Testis (tissue), 3 donors: ENCODE results near the gene DNASE1L1. TPM values are rescaled to one million over a fixed set of nuclear protein-coding genes. Genes with fewer than 3 reads are reported as not detected.

ENCODE experiments used
- DNase-seq: peaks from one replicate; pipeline ENCODE4 v3.0.0-alpha.2; 2019
- H3K27ac ChIP-seq, 2 donors: fragments of 200-600 bp; sonication (generic); one replicate each; pipeline ENCODE4 v1.5.1; 2019
- H3K27me3 ChIP-seq: fragments of 200-600 bp; sonication (generic); one replicate; pipeline ENCODE4 v1.5.1; 2019
- H3K36me3 ChIP-seq: fragments of 200-600 bp; sonication (generic); one replicate; pipeline ENCODE4 v1.5.1; 2017; ENCODE audit warnings: low read depth; ENCODE audit errors: missing control alignments
- H3K4me1 ChIP-seq: fragments of 200-600 bp; sonication (generic); one replicate; pipeline ENCODE4 v1.5.1; 2019
- H3K4me3 ChIP-seq, 2 donors: fragments of 200-600 bp; sonication (generic); one replicate each; pipeline ENCODE4 v1.5.1; 2017 to 2019
- H3K9me3 ChIP-seq: fragments of 200-600 bp; sonication (generic); one replicate; pipeline ENCODE4 v1.5.1; 2017
- POLR2A ChIP-seq: fragments of 450-650 bp; IDR thresholded peaks from one replicate; pipeline ENCODE4 v1.6.1; 2017; ENCODE audit warnings: antibody characterized with exemption, mild to moderate bottlenecking, moderate library complexity
- WGBS, 2 donors: methylation state at CpG; one replicate each; pipeline ENCODE4 v1.1.5; 2018; 5-methylcytosine and 5-hydroxymethylcytosine counted together
- intact Hi-C: fragments of 100-400 bp; cut with DNase I; formaldehyde crosslinking; loops from one replicate; pipeline ENCODE4 v1.15.1; 2023; ENCODE audit warnings: low total_unique reads
- polyA plus RNA-seq: library from polyadenylated mRNA; stranded (reverse); fragments of 350-450 nt; fragmentation: Illumina TruSeq; extraction: RNeasy Lipid Tissue Mini Kit (QIAGEN cat#74804); gene quantifications from one replicate; pipeline ENCODE4 v1.2.3, GENCODE V29; 2014; ENCODE audit warnings: low read depth, low replicate concordance; ENCODE audit not compliant: insufficient read depth
- total RNA-seq, 2 donors: library from RNA; depleted of rRNA; stranded (reverse); fragments of >200 nt; gene quantifications; one replicate each; pipeline ENCODE4 v1.2.3, GENCODE V29; 2016
- TF ChIP-seq, protein P1 (sequence below), 3 experiments: fragments of 450-650 bp in 2 of 3; fragments of 200-600 bp in 1 of 3; sonication (generic) in 1 of 3; IDR thresholded peaks; one replicate each; pipeline ENCODE4 v1.5.1; 2016 to 2019; ENCODE audit warnings: antibody characterized with exemption in 3 of 3, mild to moderate bottlenecking in 2 of 3, moderate library complexity in 1 of 3

DNASE1L1 gene
- total and polyA plus RNA-seq, 3 donors from 2014 or later = 18.5 to 42.2 (median 36.5) TPM

DNA sequence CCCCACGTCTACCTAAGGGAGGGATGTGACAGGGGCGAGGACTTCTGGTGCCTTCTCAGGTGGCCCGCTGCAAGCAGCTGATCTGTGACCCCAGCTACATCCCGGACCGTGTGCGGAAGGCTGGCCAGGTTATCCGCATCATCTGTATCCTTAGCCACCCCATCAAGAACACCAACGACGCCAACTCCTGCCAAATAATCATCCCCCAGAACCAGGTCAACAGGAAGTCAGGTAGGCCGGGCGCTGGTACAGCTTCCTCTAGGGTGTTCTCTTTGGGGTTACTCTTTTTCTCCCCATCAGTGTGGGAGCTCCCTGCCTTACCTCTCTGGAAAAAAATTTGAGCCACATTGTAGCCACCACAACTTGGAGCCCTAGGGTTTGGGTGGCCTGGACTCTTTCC is 32.5 kb upstream of the DNASE1L1 start:
- Histone ChIP-seq H3K36me3 (no peaks in the 10 kb centered on the region), H3K9me3 (no peaks in the 10 kb centered on the region), H3K27me3 (no peaks in the 10 kb centered on the region), H3K27ac (no peak overlapping the region), H3K4me3 (no peak overlapping the region), H3K4me1 (peaks cover 5% of the 10 kb centered on the region)
- TF ChIP-seq, protein P1, sequence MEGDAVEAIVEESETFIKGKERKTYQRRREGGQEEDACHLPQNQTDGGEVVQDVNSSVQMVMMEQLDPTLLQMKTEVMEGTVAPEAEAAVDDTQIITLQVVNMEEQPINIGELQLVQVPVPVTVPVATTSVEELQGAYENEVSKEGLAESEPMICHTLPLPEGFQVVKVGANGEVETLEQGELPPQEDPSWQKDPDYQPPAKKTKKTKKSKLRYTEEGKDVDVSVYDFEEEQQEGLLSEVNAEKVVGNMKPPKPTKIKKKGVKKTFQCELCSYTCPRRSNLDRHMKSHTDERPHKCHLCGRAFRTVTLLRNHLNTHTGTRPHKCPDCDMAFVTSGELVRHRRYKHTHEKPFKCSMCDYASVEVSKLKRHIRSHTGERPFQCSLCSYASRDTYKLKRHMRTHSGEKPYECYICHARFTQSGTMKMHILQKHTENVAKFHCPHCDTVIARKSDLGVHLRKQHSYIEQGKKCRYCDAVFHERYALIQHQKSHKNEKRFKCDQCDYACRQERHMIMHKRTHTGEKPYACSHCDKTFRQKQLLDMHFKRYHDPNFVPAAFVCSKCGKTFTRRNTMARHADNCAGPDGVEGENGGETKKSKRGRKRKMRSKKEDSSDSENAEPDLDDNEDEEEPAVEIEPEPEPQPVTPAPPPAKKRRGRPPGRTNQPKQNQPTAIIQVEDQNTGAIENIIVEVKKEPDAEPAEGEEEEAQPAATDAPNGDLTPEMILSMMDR (IDR thresholded peaks at IDR 0.05) = no peak
- no peak for TF ChIP-seq POLR2A
- 80 to 92% methylated on average over 2 to 6 of the region's 11 CpGs for WGBS, 2 donors
- intact Hi-C loops = no loop called here
- no peak for DNase-seq

DNA sequence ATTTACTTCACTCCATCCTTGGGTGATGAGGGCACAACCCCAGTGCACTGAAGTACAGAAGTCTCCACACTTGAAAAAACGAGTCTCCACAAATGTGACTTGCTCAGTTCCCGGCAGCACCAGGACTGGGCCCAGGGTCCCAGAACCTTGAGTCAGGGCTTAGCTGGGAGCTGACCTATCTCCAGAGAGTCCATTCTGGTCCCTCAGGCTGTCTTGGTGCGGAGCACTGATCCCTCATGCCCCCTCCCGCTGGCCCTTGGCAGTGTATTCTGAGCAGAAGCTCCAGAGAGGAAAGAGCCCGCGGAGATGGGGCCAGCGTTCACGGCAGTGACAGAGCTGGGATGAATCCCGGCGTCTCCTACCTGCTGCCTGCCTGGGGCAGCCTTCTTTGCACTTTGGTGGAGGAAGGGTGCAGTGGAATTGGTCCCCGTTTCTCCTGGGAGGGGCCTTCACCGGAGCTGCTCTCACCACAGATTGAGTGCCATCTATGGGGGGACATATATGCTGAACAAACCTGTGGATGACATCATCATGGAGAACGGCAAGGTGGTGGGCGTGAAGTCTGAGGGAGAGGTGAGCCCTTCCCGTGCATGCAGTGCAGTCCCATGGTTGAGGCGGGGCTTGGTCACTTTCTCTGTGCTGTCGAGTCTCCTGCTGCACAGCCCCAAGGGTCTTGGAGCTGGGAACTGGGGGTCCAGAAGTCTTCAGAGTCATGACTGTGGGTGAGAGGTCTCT is 31.7 kb upstream of the DNASE1L1 start:
- intact Hi-C loops = no loop called here
- WGBS, 2 donors = 87% methylated on average over 17 of the region's 17 CpGs; no CpG with 5 or more reads in 1 of the 2 donors
- TF ChIP-seq POLR2A = no peak
- TF ChIP-seq, protein P1 (IDR thresholded peaks at IDR 0.05) = no peak
- Histone ChIP-seq H3K4me3 (no peak overlapping the region), H3K36me3 (no peaks in the 10 kb centered on the region), H3K4me1 (peaks cover 5% of the 10 kb centered on the region), H3K27ac (no peak overlapping the region), H3K9me3 (no peaks in the 10 kb centered on the region), H3K27me3 (no peaks in the 10 kb centered on the region)
- no peak for DNase-seq

DNA sequence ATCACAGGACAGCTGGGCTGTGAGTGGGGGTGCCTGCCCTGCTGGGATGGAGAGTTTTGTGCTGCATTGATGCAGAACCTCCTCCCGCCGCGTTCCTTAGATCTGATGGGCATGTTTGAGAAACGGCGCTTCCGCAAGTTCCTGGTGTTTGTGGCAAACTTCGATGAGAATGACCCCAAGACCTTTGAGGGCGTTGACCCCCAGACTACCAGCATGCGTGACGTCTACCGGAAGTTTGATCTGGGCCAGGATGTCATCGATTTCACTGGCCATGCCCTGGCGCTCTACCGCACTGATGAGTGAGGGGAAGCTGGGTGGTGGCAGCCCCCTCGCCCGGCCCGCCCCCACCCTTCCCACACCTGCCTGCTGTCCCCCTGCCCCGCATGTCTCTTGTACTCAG is 30.8 kb upstream of the DNASE1L1 start:
- intact Hi-C loops = no loop called here
- H3K9me3 ChIP-seq = no peaks in the 10 kb centered on the region
- no peak overlapping the region for H3K4me3 ChIP-seq
- 78 to 80% methylated on average over 4 to 12 of the region's 18 CpGs for WGBS, 2 donors
- H3K27ac ChIP-seq = no peak overlapping the region
- H3K36me3 ChIP-seq = no peaks in the 10 kb centered on the region
- DNase-seq = no peak
- no peaks in the 10 kb centered on the region for H3K27me3 ChIP-seq
- H3K4me1 ChIP-seq = peaks cover under 1% of the 10 kb centered on the region
- TF ChIP-seq POLR2A = no peak
- TF ChIP-seq, protein P1 (IDR thresholded peaks at IDR 0.05) = no peak

DNA sequence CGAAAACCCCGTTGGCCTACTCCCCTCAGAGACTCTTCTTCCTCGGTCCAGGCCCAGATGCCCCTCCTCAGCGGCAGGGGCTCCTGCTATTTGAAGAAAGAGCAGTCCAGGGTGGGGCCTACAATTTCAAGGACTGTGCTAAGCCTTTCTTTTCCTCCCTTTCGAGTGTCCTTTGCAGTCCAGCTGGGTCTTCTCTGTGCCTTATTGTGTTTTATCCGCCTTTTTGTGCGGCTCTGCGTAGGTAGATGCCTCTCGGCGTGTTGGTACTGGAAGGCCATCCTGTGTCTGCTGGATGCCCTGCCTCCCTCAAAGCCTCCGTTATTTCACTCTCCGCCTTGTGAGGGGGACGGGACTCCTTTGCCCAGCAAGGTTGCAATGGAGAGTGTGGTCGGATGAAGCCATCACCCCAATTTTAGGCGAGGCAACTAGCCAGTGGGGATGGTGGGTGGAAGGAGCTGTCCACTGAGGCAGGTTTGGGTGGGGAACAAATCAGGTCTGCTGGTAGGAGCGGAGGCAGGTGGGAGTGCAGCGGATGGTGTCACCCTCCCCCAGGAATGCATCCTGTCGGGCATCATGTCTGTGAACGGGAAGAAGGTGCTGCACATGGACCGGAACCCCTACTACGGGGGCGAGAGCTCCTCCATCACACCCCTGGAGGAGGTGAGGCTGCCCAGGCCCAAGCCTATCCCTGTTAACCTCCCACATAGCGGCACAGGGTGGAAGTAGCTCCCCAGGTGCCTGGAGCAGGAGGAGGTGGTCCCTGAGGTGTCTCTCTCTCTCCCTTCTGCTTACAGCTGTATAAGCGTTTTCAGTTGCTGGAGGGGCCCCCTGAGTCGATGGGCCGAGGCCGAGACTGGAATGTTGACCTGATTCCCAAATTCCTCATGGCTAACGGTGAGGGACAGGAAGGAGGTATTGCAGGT is 29.2 kb upstream of the DNASE1L1 start:
- intact Hi-C loops = no loop called here
- TF ChIP-seq, protein P1 (IDR thresholded peaks at IDR 0.05) = no peak
- WGBS, 2 donors = 4 to 21% methylated on average over 9 to 19 of the region's 28 CpGs
- Histone ChIP-seq H3K9me3 (no peaks in the 10 kb centered on the region), H3K27ac (peak overlapping the region; percentile 83 to 88), H3K4me3 (peak overlapping the region; percentile 61 to 74), H3K4me1 (no peaks in the 10 kb centered on the region), H3K27me3 (no peaks in the 10 kb centered on the region), H3K36me3 (no peaks in the 10 kb centered on the region)
- no peak for DNase-seq
